DOHH2 (cell line): ENCODE results near the gene TMEM191C.
"Not testable (repeated sequence)": the region's sequence is repeated elsewhere in the genome, so short reads cannot be mapped to it uniquely, and the experiment has no call there.

ENCODE experiments used
- H3F3A ChIP-seq: fragments of 200-600 bp; sonication (generic), shearing (Covaris generic); 2 replicates; pipeline ENCODE4 v1.6.0; 2016; ENCODE audit warnings: antibody characterized with exemption, mild to moderate bottlenecking; ENCODE audit not compliant: control insufficient read depth, insufficient read depth
- H3K27ac ChIP-seq: fragments of 200-600 bp; sonication (generic); 2 replicates; pipeline ENCODE4 v1.5.1; 2014; ENCODE audit warnings: low read depth, mild to moderate bottlenecking, low read length, moderate library complexity
- H3K27me3 ChIP-seq: fragments of 200-600 bp; sonication (generic); 2 replicates; pipeline ENCODE4 v1.6.1; 2014; ENCODE audit warnings: mild to moderate bottlenecking, low read length, mixed read lengths; ENCODE audit not compliant: control insufficient read depth
- H3K36me3 ChIP-seq: fragments of 200-600 bp; sonication (generic); 2 replicates; pipeline ENCODE4 v1.6.1; 2014; ENCODE audit warnings: mild to moderate bottlenecking, low read length, moderate library complexity, mixed read lengths; ENCODE audit not compliant: control insufficient read depth
- H3K4me1 ChIP-seq: fragments of 200-600 bp; sonication (generic); 2 replicates; pipeline ENCODE4 v1.6.1; 2014; ENCODE audit warnings: mild to moderate bottlenecking, low read length, mixed read lengths; ENCODE audit not compliant: control insufficient read depth
- H3K4me2 ChIP-seq: fragments of 200-600 bp; sonication (generic); 2 replicates; pipeline ENCODE4 v1.6.0; 2014; ENCODE audit warnings: mild to moderate bottlenecking, low read length, moderate library complexity
- H3K4me3 ChIP-seq: fragments of 200-600 bp; sonication (generic); 2 replicates; pipeline ENCODE4 v1.5.1; 2014; ENCODE audit warnings: mild to moderate bottlenecking, low read length, mixed read lengths
- H3K79me2 ChIP-seq: fragments of 200-600 bp; sonication (generic); 2 replicates; pipeline ENCODE4 v1.6.1; 2014; ENCODE audit warnings: mild to moderate bottlenecking, low read length, mixed read lengths; ENCODE audit not compliant: control insufficient read depth
- H3K9me2 ChIP-seq: fragments of 200-600 bp; sonication (generic); replicated peaks from 2 replicates; pipeline ENCODE4 v1.6.1; 2014; ENCODE audit warnings: mild to moderate bottlenecking, low read length, mixed read lengths; ENCODE audit not compliant: control insufficient read depth
- H3K9me3 ChIP-seq: fragments of 200-600 bp; sonication (generic); 2 replicates; pipeline ENCODE4 v1.6.1; 2014; ENCODE audit warnings: antibody characterized with exemption, low read length, mixed read lengths; ENCODE audit not compliant: control insufficient read depth, insufficient read depth
- H4K20me1 ChIP-seq: fragments of 200-600 bp; sonication (generic); 2 replicates; pipeline ENCODE4 v1.6.0; 2014; ENCODE audit warnings: low read depth, mild to moderate bottlenecking, antibody characterized with exemption, low read length, moderate library complexity; ENCODE audit not compliant: control insufficient read depth, insufficient read depth
- CTCF ChIP-seq: fragments of 200-600 bp; sonication (generic); IDR thresholded peaks from one replicate; pipeline ENCODE4 v1.5.1; 2014; ENCODE audit warnings: antibody characterized with exemption, mild to moderate bottlenecking, low read depth, low read length; ENCODE audit not compliant: poor library complexity, severe bottlenecking
- EZH2phosphoT487 ChIP-seq: fragments of 200-600 bp; sonication (generic); IDR thresholded peaks from 2 replicates; pipeline ENCODE4 v1.6.1; 2017; ENCODE audit warnings: borderline replicate concordance, mild to moderate bottlenecking, antibody characterized with exemption, low read length, moderate library complexity, mixed read lengths

Gene TMEM191C

GRCh38 chr22:21455334-21456089, 11.7 kb upstream of the TMEM191C start:
- no peak for TF ChIP-seq EZH2phosphoT487
- TF ChIP-seq CTCF = no peak
- Histone ChIP-seq H4K20me1 (no peaks in the 10 kb centered on the region), H3F3A (no peaks in the 10 kb centered on the region), H3K36me3 (no peaks in the 10 kb centered on the region), H3K9me2 (no peaks in the 10 kb centered on the region), H3K4me3 (no peak overlapping the region), H3K79me2 (no peaks in the 10 kb centered on the region), H3K4me2 (no peak overlapping the region), H3K27ac (no peak overlapping the region), H3K4me1 (no peaks in the 10 kb centered on the region), H3K27me3 (no peaks in the 10 kb centered on the region), H3K9me3 (no peaks in the 10 kb centered on the region)

GRCh38 chr22:21457023-21457787, 10.0 kb upstream of the TMEM191C start:
- Histone ChIP-seq H3K9me2 (no peaks in the 10 kb centered on the region), H3K4me1 (no peaks in the 10 kb centered on the region), H3K9me3 (no peaks in the 10 kb centered on the region), H3K27me3 (no peaks in the 10 kb centered on the region), H3K27ac (no peak overlapping the region), H3F3A (no peaks in the 10 kb centered on the region), H3K36me3 (no peaks in the 10 kb centered on the region), H3K79me2 (no peaks in the 10 kb centered on the region), H4K20me1 (no peaks in the 10 kb centered on the region), H3K4me2 (no peak overlapping the region), H3K4me3 (no peak overlapping the region)
- TF ChIP-seq CTCF (no peak), EZH2phosphoT487 (no peak)

- H3K9me2 ChIP-seq, H3K27ac ChIP-seq, H3K4me3 ChIP-seq, H3K4me2 ChIP-seq, H3K79me2 ChIP-seq, H3F3A ChIP-seq, H4K20me1 ChIP-seq, H3K27me3 ChIP-seq, H3K4me1 ChIP-seq, H3K9me3 ChIP-seq, H3K36me3 ChIP-seq: not testable (repeated sequence)
These were observed 4.5 kb upstream of the TMEM191C start for GRCh38 chr22:21462672-21463071.

- not testable (repeated sequence) for H3K4me1 ChIP-seq, H3K9me3 ChIP-seq, H3K9me2 ChIP-seq, H4K20me1 ChIP-seq, H3F3A ChIP-seq, H3K27me3 ChIP-seq, H3K79me2 ChIP-seq, H3K36me3 ChIP-seq, H3K27ac ChIP-seq
- peak overlapping the region; percentile 19; the same call in 1 of the 2 replicates for H3K4me2 ChIP-seq
- peak overlapping the region; percentile 43 for H3K4me3 ChIP-seq
These were observed 1.3 kb downstream of the TMEM191C start for GRCh38 chr22:21468194-21469096.

GRCh38 chr22:21469097-21469994, 2.2 kb downstream of the TMEM191C start:
- H3K79me2 ChIP-seq, H4K20me1 ChIP-seq: not testable (repeated sequence)

More at GRCh38 chr22:21469097-21469994, 2.2 kb downstream of the TMEM191C start:
- not testable (repeated sequence) for H3K9me2 ChIP-seq, H3K4me3 ChIP-seq, H3K27me3 ChIP-seq, H3K27ac ChIP-seq, H3K9me3 ChIP-seq, H3K4me2 ChIP-seq, H3K36me3 ChIP-seq, H3F3A ChIP-seq, H3K4me1 ChIP-seq
